GM08714 (cell line): ENCODE data around the gene INTS14.

Experiments used
- H3K4me3 ChIP-seq: fragments of 200-500 bp; sonication (Bioruptor generic); 2 replicates; pipeline ENCODE4 v1.5.1; 2014; ENCODE audit warnings: mild to moderate bottlenecking, low read length, inconsistent platforms
- ZNF274 ChIP-seq: IDR thresholded peaks from 2 replicates; pipeline ENCODE4 v1.6.1; 2012; ENCODE audit warnings: mild to moderate bottlenecking, low read depth, low read length

The INTS14 gene

GRCh38 chr15:65610871-65611718 lies at the start of gene INTS14:
TSS of gene INTS14 (minus strand) at chr15:65611131. CDS start at chr15:65607380, 3,751 bp downstream.
- peak within 1 kb of the TSS; percentile 95 for H3K4me3 ChIP-seq
- TF ChIP-seq ZNF274, result no peak

GRCh38 chr15:65659502-65660052 lies 48.6 kb upstream of the INTS14 start:
- H3K4me3 ChIP-seq, result no peak overlapping the region
- TF ChIP-seq ZNF274, result no peak

- no peak for TF ChIP-seq ZNF274
- no peak overlapping the region for H3K4me3 ChIP-seq
These were observed 44.5 kb upstream of the INTS14 start for GRCh38 chr15:65655457-65655856.

- no peak overlapping the region for H3K4me3 ChIP-seq
- no peak for TF ChIP-seq ZNF274
These were observed 44.1 kb upstream of the INTS14 start for GRCh38 chr15:65655026-65655425.

- H3K4me3 ChIP-seq, result no peak overlapping the region
These were observed 43.0 kb upstream of the INTS14 start for GRCh38 chr15:65653801-65654521.

GRCh38 chr15:65653341-65653740 lies 42.4 kb upstream of the INTS14 start:
- TF ChIP-seq ZNF274, result no peak
- H3K4me3 ChIP-seq, result no peak overlapping the region

More at GRCh38 chr15:65653801-65654521, 43.0 kb upstream of the INTS14 start:
- TF ChIP-seq ZNF274, result no peak

GRCh38 chr15:65651831-65652749 lies 41.2 kb upstream of the INTS14 start:
- no peak for TF ChIP-seq ZNF274
- H3K4me3 ChIP-seq, result no peak overlapping the region

GRCh38 chr15:65651042-65651322 lies 40.1 kb upstream of the INTS14 start:
- no peak overlapping the region for H3K4me3 ChIP-seq
- TF ChIP-seq ZNF274, result no peak

GRCh38 chr15:65650312-65651041 lies 39.5 kb upstream of the INTS14 start:
- TF ChIP-seq ZNF274, result no peak

GRCh38 chr15:65646486-65646885 lies 35.6 kb upstream of the INTS14 start:
- no peak for TF ChIP-seq ZNF274
- no peak overlapping the region for H3K4me3 ChIP-seq

More at GRCh38 chr15:65650312-65651041, 39.5 kb upstream of the INTS14 start:
- no peak overlapping the region for H3K4me3 ChIP-seq

- TF ChIP-seq ZNF274, result no peak
- H3K4me3 ChIP-seq, result no peak overlapping the region
These were observed 34.5 kb upstream of the INTS14 start for GRCh38 chr15:65645392-65645791.

- TF ChIP-seq ZNF274, result no peak
- H3K4me3 ChIP-seq, result no peak overlapping the region
These were observed 33.4 kb upstream of the INTS14 start for GRCh38 chr15:65644282-65644681.

GRCh38 chr15:65642594-65642993 lies 31.7 kb upstream of the INTS14 start:
- TF ChIP-seq ZNF274, result no peak
- no peak overlapping the region for H3K4me3 ChIP-seq

- no peak for TF ChIP-seq ZNF274
- no peak overlapping the region for H3K4me3 ChIP-seq
These were observed 31.0 kb upstream of the INTS14 start for GRCh38 chr15:65641768-65642475.
